Left renal pelvis (tissue), 4 donors: ENCODE measurements around the gene SNAPC2. TPM values are rescaled to one million over a fixed set of nuclear protein-coding genes. Genes with fewer than 3 reads are reported as not detected.
"Not testable (repeated sequence)": the region's sequence is repeated elsewhere in the genome, so short reads cannot be mapped to it uniquely, and the experiment has no call there.

Source experiments
- DNase-seq, 4 donors: peaks; one replicate each; pipeline ENCODE4 v3.0.0-alpha.2; 2013; ENCODE audit warnings: low read depth in 4 of 4, low spot score in 3 of 4
- polyA plus RNA-seq, 4 donors: library from polyadenylated mRNA; unstranded; fragments of 120-200 nt; gene quantifications; one replicate each; pipeline ENCODE4 v1.2.1, GENCODE V29; 2013; ENCODE audit not compliant: insufficient read length in 4 of 4

SNAPC2 gene
- polyA plus RNA-seq, 4 donors = 13.6 to 20.9 (median 16.1) TPM

GRCh38 chr19:7908078-7908699 is 11.9 kb upstream of the SNAPC2 start:
- no peak for DNase-seq

GRCh38 chr19:7908742-7909461 is 11.2 kb upstream of the SNAPC2 start:
- DNase-seq = no peak

GRCh38 chr19:7909471-7910067 is 10.6 kb upstream of the SNAPC2 start:
- no peak for DNase-seq

- no peak for DNase-seq
These were observed 9.6 kb upstream of the SNAPC2 start for GRCh38 chr19:7910321-7911161.

GRCh38 chr19:7911508-7912143 is 8.5 kb upstream of the SNAPC2 start:
- no peak for DNase-seq

GRCh38 chr19:7912144-7912696 is 7.9 kb upstream of the SNAPC2 start:
- DNase-seq = no peak

- no peak for DNase-seq
These were observed 7.2 kb upstream of the SNAPC2 start for GRCh38 chr19:7912697-7913564.

- no peak for DNase-seq
These were observed 6.5 kb upstream of the SNAPC2 start for GRCh38 chr19:7913652-7914051.

- DNase-seq = no peak
These were observed 6.0 kb upstream of the SNAPC2 start for GRCh38 chr19:7914099-7914498.

GRCh38 chr19:7914598-7915045 is 5.5 kb upstream of the SNAPC2 start, which contains the start of gene TGFBR3L:
Gene TGFBR3L (plus strand): TSS chr19:7914830.
- no peak for DNase-seq

GRCh38 chr19:7915250-7916102 is 4.7 kb upstream of the SNAPC2 start:
- DNase-seq = no peak

- DNase-seq = no peak
These were observed 3.8 kb upstream of the SNAPC2 start for GRCh38 chr19:7916103-7916954.

- DNase-seq = no peak
These were observed 3.2 kb upstream of the SNAPC2 start for GRCh38 chr19:7916955-7917266.

GRCh38 chr19:7917267-7918061 is 2.7 kb upstream of the SNAPC2 start:
- no peak for DNase-seq

GRCh38 chr19:7918062-7918614 is 2.0 kb upstream of the SNAPC2 start:
- not testable (repeated sequence) for DNase-seq

- no peak for DNase-seq
These were observed 1.3 kb upstream of the SNAPC2 start for GRCh38 chr19:7918615-7919421.
